Transverse colon (tissue), 4 donors: ENCODE data around the gene TJP1.

Experiments
- CTCF ChIP-seq, 5 experiments: fragments of 200-600 bp in 3 of 5; fragments of 450-650 bp in 2 of 5; sonication (generic) in 3 of 5; IDR thresholded peaks; 1 replicate in 2 of 5; 2 replicates in 3 of 5; pipeline ENCODE4 v1.5.1; 2016 to 2017; ENCODE audit warnings: antibody characterized with exemption in 5 of 5, inconsistent platforms in 3 of 5, mild to moderate bottlenecking in 2 of 5, moderate library complexity in 1 of 5
- POLR2A ChIP-seq: fragments of 450-650 bp; IDR thresholded peaks from one replicate; pipeline ENCODE4 v1.6.1; 2016; ENCODE audit warnings: antibody characterized with exemption, mild to moderate bottlenecking, moderate library complexity
- POLR2AphosphoS5 ChIP-seq, 3 donors: sonication (generic); formaldehyde crosslinking; IDR thresholded peaks; one replicate each; pipeline ENCODE4 v1.6.1; 2016; ENCODE audit warnings: antibody characterized with exemption in 3 of 3

GRCh38 chr15:29825227-29825626 lies 3.0 kb upstream of the TJP1 start:
- TF ChIP-seq CTCF (IDR thresholded peaks at IDR 0.05) (no peak), POLR2A (no peak), POLR2AphosphoS5 (IDR thresholded peaks at IDR 0.05) (no peak)
